ENCODE data around the gene TMEM225B.

- no peak for TF ChIP-seq CTCF (IDR thresholded peaks at IDR 0.05)
- no peak for TF ChIP-seq POLR2A (IDR thresholded peaks at IDR 0.05)
- TF ChIP-seq POLR2AphosphoS5 (IDR thresholded peaks at IDR 0.05), result no peak
Measured at GRCh38 chr7:99642027-99642426, 44.0 kb downstream of the TMEM225B start.
